ENCODE data around the gene VPS26B.

GRCh38 chr11:134206185-134206584, 18.3 kb upstream of the VPS26B start:
- TF ChIP-seq CTCF (IDR thresholded peaks at IDR 0.05; ENCODE audit: low read depth, low read length) (no peak), POLR2A (IDR thresholded peaks at IDR 0.05; ENCODE audit: extremely low read depth, insufficient read length) (no peak)
- TF ChIP-seq, protein P1, sequence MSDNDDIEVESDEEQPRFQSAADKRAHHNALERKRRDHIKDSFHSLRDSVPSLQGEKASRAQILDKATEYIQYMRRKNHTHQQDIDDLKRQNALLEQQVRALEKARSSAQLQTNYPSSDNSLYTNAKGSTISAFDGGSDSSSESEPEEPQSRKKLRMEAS (IDR thresholded peaks at IDR 0.05; ENCODE audit: low read depth, low read length), result no peak

All from NB4 (cell line).